Kidney (tissue), 14 donors: ENCODE data around the gene ADGRD1. TPM values are rescaled to one million over a fixed set of nuclear protein-coding genes. Genes with fewer than 3 reads are reported as not detected.
A peak's percentile ranks its signal among the peaks of the same experiment; 100 is the strongest.

Experiments used
- DNase-seq, 5 donors: peaks; one replicate each; pipeline ENCODE4 v3.0.0-alpha.2; 2013 to 2020
- FAIRE-seq: peaks from 2 replicates; lab custom pipeline; 2012; peaks lifted over from hg19 to GRCh38; lab: Jason Lieb, UNC
- H3K27ac ChIP-seq, 2 donors: one replicate each; pipeline ENCODE4 v1.7.0; 2013; ENCODE audit warnings: low read depth in 2 of 2, low read length in 2 of 2, inconsistent platforms in 1 of 2
- H3K27me3 ChIP-seq: one replicate; pipeline ENCODE4 v1.7.1; 2013; ENCODE audit warnings: low read length, inconsistent platforms; ENCODE audit not compliant: control insufficient read depth, insufficient read depth
- H3K36me3 ChIP-seq, 3 donors: one replicate each; pipeline versions ENCODE4 v1.7.0 to v1.7.1; 2013; ENCODE audit warnings: low read length in 3 of 3, control low read depth in 1 of 3, inconsistent platforms in 1 of 3; ENCODE audit not compliant: insufficient read depth in 3 of 3, control insufficient read depth in 2 of 3
- H3K4me1 ChIP-seq, 3 donors: one replicate each; pipeline versions ENCODE4 v1.7.0 to v1.7.1; 2013; ENCODE audit warnings: low read length in 3 of 3, inconsistent platforms in 1 of 3, low read depth in 1 of 3; ENCODE audit not compliant: control insufficient read depth in 2 of 3, insufficient read depth in 2 of 3
- H3K4me3 ChIP-seq, 3 donors: one replicate each; pipeline versions ENCODE4 v1.7.0 to v1.8.1; 2013; ENCODE audit warnings: low read length in 3 of 3, control low read depth in 1 of 3, inconsistent platforms in 1 of 3
- H3K9ac ChIP-seq, 3 donors: one replicate each; pipeline versions ENCODE4 v1.7.0 to v1.7.1; 2013; ENCODE audit warnings: low read length in 3 of 3, control low read depth in 1 of 3, inconsistent platforms in 1 of 3
- H3K9me3 ChIP-seq, 3 donors: one replicate each; pipeline versions ENCODE4 v1.7.0 to v1.7.1; 2013; ENCODE audit warnings: low read length in 3 of 3, control low read depth in 1 of 3, inconsistent platforms in 1 of 3; ENCODE audit not compliant: control insufficient read depth in 2 of 3, insufficient read depth in 1 of 3
- CTCF ChIP-seq: IDR thresholded peaks from 3 replicates; pipeline ENCODE4 v1.5.1; 2012; ENCODE audit warnings: mild to moderate bottlenecking, moderate library complexity, borderline replicate concordance; ENCODE audit not compliant: insufficient read depth; ENCODE audit errors: extremely low read depth
- intact Hi-C: fragments of 100-400 bp; cut with DNase I; formaldehyde crosslinking; loops from one replicate; pipeline ENCODE4 v1.11.1; 2022
- polyA plus RNA-seq: library from polyadenylated mRNA; stranded (reverse); fragments of 350-450 nt; fragmentation: Illumina TruSeq; extraction: RNeasy Lipid Tissue Mini Kit (QIAGEN cat#74804); gene quantifications from one replicate; pipeline ENCODE4 v1.2.3, GENCODE V29; 2014; ENCODE audit warnings: low read depth, low replicate concordance; ENCODE audit not compliant: insufficient read depth
- total RNA-seq: library from RNA; stranded (reverse); fragmentation: NEBNext Ultra II Directional; extraction: Animal tissue kit (Norgen Biotek cat#: 25700); gene quantifications from one replicate; pipeline ENCODE4 v1.2.1, GENCODE V29; 2021
- donor health status: control.
- donor health status: control.
- donor health status: control.
- donor health status: control.
- donor health status: control.
- donor health status: DM: yes; HTN: yes; CAD: no.
- donor health status: Normal renal cell carcinoma (clear cell type).

The ADGRD1 gene
- total and polyA plus RNA-seq, 2 donors from 2014 or later, result 1.7 to 6.7 TPM

DNA sequence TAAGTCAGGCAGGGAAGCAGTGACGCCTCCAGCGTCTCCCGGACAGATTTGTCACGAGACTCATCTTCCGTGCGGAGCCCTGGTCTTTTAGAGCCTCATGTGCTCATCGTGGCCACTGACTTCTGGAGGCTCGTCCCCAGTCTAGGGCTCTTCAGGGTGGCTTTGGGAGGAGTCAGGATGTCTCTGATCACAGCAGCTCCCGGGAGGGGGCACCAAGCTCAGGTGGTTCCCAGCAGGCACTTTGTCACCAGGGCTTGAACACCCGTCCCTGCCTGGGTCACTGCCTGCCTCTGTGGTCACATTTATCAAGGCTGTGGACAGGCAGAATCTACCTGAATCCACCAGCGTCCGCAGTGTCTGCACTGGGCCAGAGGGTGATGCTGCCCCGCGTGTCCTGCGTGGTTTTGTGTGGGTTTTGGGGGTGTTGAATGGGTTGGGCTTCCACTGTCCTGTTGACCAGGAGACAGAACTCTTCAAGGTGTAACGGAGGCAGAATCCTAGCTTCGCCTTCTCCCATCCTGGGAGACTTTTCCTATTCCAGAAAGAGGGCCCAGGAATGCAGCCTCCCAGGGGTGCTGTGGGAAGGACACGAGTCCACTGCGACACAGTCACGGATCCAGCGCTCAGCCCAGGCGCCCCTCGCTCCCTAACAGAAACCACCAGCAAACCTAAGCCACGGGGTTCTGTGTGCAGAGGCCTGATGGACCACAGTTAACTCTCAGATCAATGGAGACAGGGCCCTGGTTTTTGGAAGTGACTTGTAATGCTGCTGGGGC, 132.3 kb downstream of the ADGRD1 start:
- no peaks in the 10 kb centered on the region for H3K4me1 ChIP-seq
- no peak for FAIRE-seq
- H3K4me3 ChIP-seq, result no peak overlapping the region
- H3K36me3 ChIP-seq, result no peaks in the 10 kb centered on the region
- no peak overlapping the region for H3K9ac ChIP-seq
- no peaks in the 10 kb centered on the region for H3K9me3 ChIP-seq
- peak in 3 of 5 donors; percentile 4 to 52 (median 27) for DNase-seq
- no peak for TF ChIP-seq CTCF
- H3K27me3 ChIP-seq, result no peaks in the 10 kb centered on the region
- H3K27ac ChIP-seq, result no peak overlapping the region
- intact Hi-C loops, result no loop called here

GRCh38 chr12:131087302-131087818, 133.7 kb downstream of the ADGRD1 start:
- Histone ChIP-seq H3K4me1 (no peaks in the 10 kb centered on the region), H3K9ac (no peak overlapping the region), H3K27me3 (no peaks in the 10 kb centered on the region), H3K4me3 (no peak overlapping the region), H3K36me3 (no peaks in the 10 kb centered on the region), H3K27ac (no peak overlapping the region), H3K9me3 (no peaks in the 10 kb centered on the region)
- FAIRE-seq (no peak), DNase-seq (peak in 2 of 5 donors; percentile 32 to 51)
- TF ChIP-seq CTCF, result no peak
- intact Hi-C loops, result no loop called here

DNA sequence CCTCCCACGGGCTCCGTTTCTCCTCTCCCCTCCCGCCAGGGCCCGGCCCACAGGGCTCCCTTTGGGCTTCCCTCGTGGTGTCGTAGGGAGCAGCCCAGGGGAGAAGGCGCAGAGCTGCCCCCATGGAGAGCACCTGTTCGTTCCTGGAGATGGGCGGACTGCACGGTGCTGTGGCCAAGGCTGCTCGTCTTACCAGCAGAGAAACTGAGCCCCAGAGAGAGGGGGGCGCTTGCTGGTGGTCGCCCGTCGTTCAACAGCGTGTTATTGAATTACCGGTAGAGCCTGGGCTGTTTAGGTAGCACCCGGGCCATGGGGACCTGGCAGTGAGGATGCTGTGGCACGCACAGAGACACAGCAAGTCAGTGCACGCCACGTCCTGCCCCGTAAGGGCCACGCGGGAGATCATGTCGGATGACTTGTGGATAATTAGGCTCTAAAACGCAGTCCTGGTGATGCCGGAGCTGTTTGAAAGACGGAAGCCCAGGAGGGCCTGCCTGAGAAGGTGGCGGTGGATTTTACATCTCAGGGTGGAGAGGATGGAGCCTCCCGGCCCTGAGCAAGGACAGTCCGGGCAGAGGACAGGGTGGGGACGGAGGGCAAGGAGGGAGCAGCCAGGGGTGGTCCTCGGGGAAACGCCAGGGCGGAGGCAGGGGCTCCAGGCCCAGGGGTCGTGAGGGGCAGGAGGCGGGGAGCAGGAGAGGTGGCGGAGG, 134.4 kb downstream of the ADGRD1 start:
- no peak for FAIRE-seq
- DNase-seq, result peak in 4 of 5 donors; percentile 33 to 74 (median 40)
- intact Hi-C loops, result no loop called here

More for the DNA sequence above, 134.4 kb downstream of the ADGRD1 start:
- no peak overlapping the region for H3K4me3 ChIP-seq
- H3K36me3 ChIP-seq, result no peaks in the 10 kb centered on the region
- no peaks in the 10 kb centered on the region for H3K4me1 ChIP-seq
- H3K27ac ChIP-seq, result no peak overlapping the region
- no peak for TF ChIP-seq CTCF
- no peaks in the 10 kb centered on the region for H3K9me3 ChIP-seq
- no peaks in the 10 kb centered on the region for H3K27me3 ChIP-seq
- H3K9ac ChIP-seq, result no peak overlapping the region
